NCI-H526 (cell line): ENCODE data around the gene POLK.
"Not testable (repeated sequence)": the region's sequence is repeated elsewhere in the genome, so short reads cannot be mapped to it uniquely, and the experiment has no call there.

ENCODE experiments used
- DNase-seq, 2 experiments: peaks; one replicate each; lab custom pipeline; 2025; lab: John Stamatoyannopoulos, UW

POLK gene

GRCh38 chr5:75551471-75551870, 39.8 kb downstream of the POLK start:
- DNase-seq: no peak

GRCh38 chr5:75552764-75553163, 41.1 kb downstream of the POLK start:
- no peak for DNase-seq

GRCh38 chr5:75553358-75553757, 41.7 kb downstream of the POLK start:
- DNase-seq: no peak

GRCh38 chr5:75558221-75558620, 46.5 kb downstream of the POLK start:
- DNase-seq: no peak

GRCh38 chr5:75558981-75559632, 47.4 kb downstream of the POLK start:
- DNase-seq: no peak

GRCh38 chr5:75560655-75561054, 49.0 kb downstream of the POLK start:
- not testable (repeated sequence) for DNase-seq

- DNase-seq: not testable (repeated sequence)
These were observed 54.5 kb downstream of the POLK start for GRCh38 chr5:75565991-75566709.

- DNase-seq: no peak
These were observed 55.1 kb downstream of the POLK start for GRCh38 chr5:75566710-75567309.

- no peak for DNase-seq
These were observed 56.0 kb downstream of the POLK start for GRCh38 chr5:75567710-75568109.

GRCh38 chr5:75568202-75568601, 56.5 kb downstream of the POLK start:
- no peak for DNase-seq

GRCh38 chr5:75571547-75571946, 59.9 kb downstream of the POLK start:
- DNase-seq: no peak

GRCh38 chr5:75574791-75575190, 63.1 kb downstream of the POLK start:
- no peak for DNase-seq

GRCh38 chr5:75578280-75578679, 66.6 kb downstream of the POLK start:
- DNase-seq: not testable (repeated sequence)

GRCh38 chr5:75584641-75585040, 73.0 kb downstream of the POLK start:
- no peak for DNase-seq

GRCh38 chr5:75588666-75589065, 77.0 kb downstream of the POLK start:
- no peak for DNase-seq

- DNase-seq: no peak
These were observed 88.8 kb downstream of the POLK start for GRCh38 chr5:75600535-75600934.

GRCh38 chr5:75601567-75601966, 89.9 kb downstream of the POLK start:
- DNase-seq: no peak

- no peak for DNase-seq
These were observed 90.3 kb downstream of the POLK start for GRCh38 chr5:75601996-75602395.

GRCh38 chr5:75603371-75603770, 91.7 kb downstream of the POLK start:
- DNase-seq: no peak

- no peak for DNase-seq
These were observed 92.1 kb downstream of the POLK start for GRCh38 chr5:75603821-75604220.

- not testable (repeated sequence) for DNase-seq
These were observed 95.7 kb downstream of the POLK start for GRCh38 chr5:75607341-75607740.

GRCh38 chr5:75608870-75609269, 97.2 kb downstream of the POLK start:
- DNase-seq: no peak

GRCh38 chr5:75610201-75610600, 98.5 kb downstream of the POLK start:
- no peak for DNase-seq
